Measurements from ENCODE around the gene CPT1B. TPM values are rescaled to one million over a fixed set of nuclear protein-coding genes. Genes with fewer than 3 reads are reported as not detected.

Gene CPT1B
- total and polyA plus RNA-seq, 2 of the 4 experiments (the other 2 are of a cell fraction): 0.36 to 1.8 TPM

- 1% methylated on average over 29 of the region's 56 CpGs; no CpG with 5 or more reads in 1 of the 2 experiments for WGBS, 2 experiments (ENCODE audit: extremely low coverage in 2 of 2, insufficient read length in 1 of 2)
- Histone ChIP-seq H3K23ac (ENCODE audit: low read depth, low read length) (no peak overlapping the region), H4K8ac (ENCODE audit: low read depth in 2 of 2, low read length in 2 of 2) (peak overlapping the region in 1 of 2 experiments; percentile 26; a peak in 2 of 4 replicates), H3K79me1 (ENCODE audit: low read depth in 1 of 2, low read length in 2 of 2) (peaks cover 4 to 13% of the 10 kb centered on the region in 2 experiments; a peak in 2 of 4 replicates), H2BK20ac (ENCODE audit: low read depth, low read length) (no peak overlapping the region), H2BK5ac (ENCODE audit: low read depth, low read length, poor library complexity, severe bottlenecking) (no peak overlapping the region), H3K14ac (replicated peaks; ENCODE audit: low read depth, low read length) (no peak overlapping the region; the same call in 1 of the 2 replicates), H2AK5ac (ENCODE audit: low read depth, low read length) (peak overlapping the region; percentile 31; the same call in 1 of the 2 replicates), H3K9me3 (ENCODE audit: control insufficient read depth, insufficient read depth, low read length) (no peaks in the 10 kb centered on the region), H3K9me1 (ENCODE audit: insufficient read depth, low read length) (peaks cover 8% of the 10 kb centered on the region; the same call in 1 of the 2 replicates), H3K9ac (ENCODE audit: low read depth, low read length) (peak overlapping the region; percentile 49; the same call in 1 of the 2 replicates), H3K4me2 (ENCODE audit: low read depth, low read length) (peak overlapping the region; percentile 69), H2AFZ (replicated peaks; ENCODE audit: low read length, poor library complexity) (peak overlapping the region; percentile 81), H2AK9ac (replicated peaks; ENCODE audit: low read depth, low read length, poor library complexity) (peak overlapping the region; percentile 73), H3K36me3 (ENCODE audit: control insufficient read depth, insufficient read depth, low read length) (no peaks in the 10 kb centered on the region), H3K27ac (ENCODE audit: insufficient read depth, low read length) (no peak overlapping the region; the same call in 1 of the 2 replicates), H3K56ac (ENCODE audit: extremely low read depth, insufficient read depth, low read length) (no peak overlapping the region), H3K4me1 (ENCODE audit: control insufficient read depth, insufficient read depth, low read length) (peaks cover 13% of the 10 kb centered on the region), H3K27me3 (ENCODE audit: control insufficient read depth, insufficient read depth, low read length) (peaks cover 5% of the 10 kb centered on the region; the same call in 1 of the 2 replicates), H2BK120ac (ENCODE audit: low read depth, low read length) (no peak overlapping the region), H3K18ac (ENCODE audit: low read depth, low read length) (no peak overlapping the region), H4K91ac (ENCODE audit: insufficient read depth, low read depth, low read length) (no peak overlapping the region), H4K20me1 (ENCODE audit: insufficient read depth, low read length) (no peaks in the 10 kb centered on the region), H3K4me3 (ENCODE audit: insufficient read depth, low read depth, low read length) (peak overlapping the region; percentile 39), H3K4ac (ENCODE audit: low read depth, low read length) (0 out of 2 replicates have a peak overlapping the region, but pooled peaks have one; percentile 15), H2BK15ac (ENCODE audit: low read depth, low read length) (no peak overlapping the region), H4K5ac (ENCODE audit: low read depth, low read length) (no peak overlapping the region; the same call in 1 of the 2 replicates)
- TF ChIP-seq, protein P1, sequence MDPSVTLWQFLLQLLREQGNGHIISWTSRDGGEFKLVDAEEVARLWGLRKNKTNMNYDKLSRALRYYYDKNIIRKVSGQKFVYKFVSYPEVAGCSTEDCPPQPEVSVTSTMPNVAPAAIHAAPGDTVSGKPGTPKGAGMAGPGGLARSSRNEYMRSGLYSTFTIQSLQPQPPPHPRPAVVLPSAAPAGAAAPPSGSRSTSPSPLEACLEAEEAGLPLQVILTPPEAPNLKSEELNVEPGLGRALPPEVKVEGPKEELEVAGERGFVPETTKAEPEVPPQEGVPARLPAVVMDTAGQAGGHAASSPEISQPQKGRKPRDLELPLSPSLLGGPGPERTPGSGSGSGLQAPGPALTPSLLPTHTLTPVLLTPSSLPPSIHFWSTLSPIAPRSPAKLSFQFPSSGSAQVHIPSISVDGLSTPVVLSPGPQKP (IDR thresholded peaks at IDR 0.05; ENCODE audit: borderline replicate concordance, low read depth, low read length): no peak
- TF ChIP-seq POLR2A (IDR thresholded peaks at IDR 0.05; ENCODE audit: low read depth, low read length) (no peak), SMC3 (IDR thresholded peaks at IDR 0.05; ENCODE audit: low read depth, low read length) (no peak), MXI1 (IDR thresholded peaks at IDR 0.05; ENCODE audit: borderline replicate concordance, low read depth, low read length) (no peak), FOS (IDR thresholded peaks at IDR 0.05; ENCODE audit: low read depth, low read length) (no peak), MAZ (IDR thresholded peaks at IDR 0.05; ENCODE audit: borderline replicate concordance, low read depth, low read length) (no peak), RFX5 (IDR thresholded peaks at IDR 0.05; ENCODE audit: low read depth, low read length) (no peak), RCOR1 (IDR thresholded peaks at IDR 0.05; ENCODE audit: insufficient replicate concordance, low read length) (no peak)
- TF ChIP-seq, protein P2, sequence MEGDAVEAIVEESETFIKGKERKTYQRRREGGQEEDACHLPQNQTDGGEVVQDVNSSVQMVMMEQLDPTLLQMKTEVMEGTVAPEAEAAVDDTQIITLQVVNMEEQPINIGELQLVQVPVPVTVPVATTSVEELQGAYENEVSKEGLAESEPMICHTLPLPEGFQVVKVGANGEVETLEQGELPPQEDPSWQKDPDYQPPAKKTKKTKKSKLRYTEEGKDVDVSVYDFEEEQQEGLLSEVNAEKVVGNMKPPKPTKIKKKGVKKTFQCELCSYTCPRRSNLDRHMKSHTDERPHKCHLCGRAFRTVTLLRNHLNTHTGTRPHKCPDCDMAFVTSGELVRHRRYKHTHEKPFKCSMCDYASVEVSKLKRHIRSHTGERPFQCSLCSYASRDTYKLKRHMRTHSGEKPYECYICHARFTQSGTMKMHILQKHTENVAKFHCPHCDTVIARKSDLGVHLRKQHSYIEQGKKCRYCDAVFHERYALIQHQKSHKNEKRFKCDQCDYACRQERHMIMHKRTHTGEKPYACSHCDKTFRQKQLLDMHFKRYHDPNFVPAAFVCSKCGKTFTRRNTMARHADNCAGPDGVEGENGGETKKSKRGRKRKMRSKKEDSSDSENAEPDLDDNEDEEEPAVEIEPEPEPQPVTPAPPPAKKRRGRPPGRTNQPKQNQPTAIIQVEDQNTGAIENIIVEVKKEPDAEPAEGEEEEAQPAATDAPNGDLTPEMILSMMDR (conservative IDR thresholded peaks at IDR 0.05; ENCODE audit: low read depth, low read length): no peak
- TF ChIP-seq, protein P3, sequence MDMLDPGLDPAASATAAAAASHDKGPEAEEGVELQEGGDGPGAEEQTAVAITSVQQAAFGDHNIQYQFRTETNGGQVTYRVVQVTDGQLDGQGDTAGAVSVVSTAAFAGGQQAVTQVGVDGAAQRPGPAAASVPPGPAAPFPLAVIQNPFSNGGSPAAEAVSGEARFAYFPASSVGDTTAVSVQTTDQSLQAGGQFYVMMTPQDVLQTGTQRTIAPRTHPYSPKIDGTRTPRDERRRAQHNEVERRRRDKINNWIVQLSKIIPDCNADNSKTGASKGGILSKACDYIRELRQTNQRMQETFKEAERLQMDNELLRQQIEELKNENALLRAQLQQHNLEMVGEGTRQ (IDR thresholded peaks at IDR 0.05; ENCODE audit: low read depth, low read length): no peak
- peak; percentile 41 for DNase-seq
- POLR2A ChIA-PET (ENCODE audit: unreplicated experiment): no interaction called here
- intact Hi-C loops (cut with micrococcal nuclease) (no loop called here), in situ Hi-C loops (cut with MboI; ENCODE audit: low sequenced_read_pairs) (no loop called here), dilution Hi-C loops (cut with HindIII; ENCODE audit: low sequenced_read_pairs, unreplicated experiment) (no loop called here)
- peak; percentile 67 for ATAC-seq (ENCODE audit: low read depth)
- CTCF ChIA-PET: no interaction called here
- no TSS peak for BruUV-seq (replicated peaks)
Observed at GRCh38 chr22:50531962-50532674, 46.1 kb downstream of the CPT1B start.

All from IMR-90 (cell line).